Measurements from ENCODE around the gene NKAIN2.

DNA sequence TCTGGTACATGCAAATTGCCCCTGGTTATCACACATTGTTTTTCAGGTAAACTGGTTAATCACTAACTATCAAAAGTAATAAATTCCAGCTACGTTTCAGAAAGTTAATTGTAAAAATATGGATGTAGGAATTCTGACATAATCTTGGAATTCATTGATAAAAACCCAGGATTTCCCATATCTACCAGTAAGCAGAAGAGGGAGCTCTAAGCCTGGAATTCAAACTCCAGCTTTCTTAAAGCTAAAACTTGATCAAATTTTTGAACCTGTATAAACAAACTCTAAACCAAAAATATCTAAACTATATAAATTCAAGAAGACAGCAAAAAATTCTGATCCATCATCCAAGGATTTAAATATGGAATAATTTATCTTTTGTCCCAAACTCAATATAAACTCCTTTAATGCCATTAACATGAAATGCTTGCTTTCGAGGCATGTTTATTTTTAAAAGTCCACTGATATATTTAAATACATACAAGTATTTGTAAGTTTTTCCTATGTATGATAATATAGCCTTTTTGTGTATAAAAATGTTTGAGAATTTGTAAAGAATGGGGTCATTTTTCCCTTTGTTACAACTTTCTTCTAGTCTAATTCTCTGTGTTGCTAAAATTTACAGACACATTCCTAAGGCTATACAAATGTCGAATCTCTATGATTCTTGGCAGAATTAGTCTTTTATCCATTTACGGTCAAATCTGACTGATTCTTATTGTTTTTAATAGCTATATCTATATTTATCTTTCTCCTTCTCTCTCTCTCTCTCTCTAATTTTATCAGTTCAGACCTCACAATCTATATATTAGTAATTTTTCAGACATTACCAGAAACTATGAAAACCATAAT is 1067.2 kb downstream of the NKAIN2 start:
- peak; percentile 75 for TF ChIP-seq CTCF (conservative IDR thresholded peaks at IDR 0.05)
- no peak for TF ChIP-seq ZFX (IDR thresholded peaks at IDR 0.05)

Measured in C4-2B (cell line).